IMR-90 (cell line): ENCODE data around the gene HOXA13. TPM values are rescaled to one million over a fixed set of nuclear protein-coding genes. Genes with fewer than 3 reads are reported as not detected.

ENCODE experiments used
- ATAC-seq: fragments of 200-7000 bp; cut with Tn5 transposase; 2 replicates; pipeline ENCODE4 v1.9.1; 2020; ENCODE audit warnings: low read depth, mild to moderate bottlenecking, moderate library complexity
- BruUV-seq: library from RNA; stranded (reverse); fragments of 400-500 nt; replicated peaks from 2 replicates; lab custom pipeline; 2021; lab: Mats Ljungman, UMichigan
- CTCF ChIA-PET: fragments of 300-600 bp; formaldehyde crosslinking; extraction: SDS; loops from one replicate; lab custom pipeline; 2021; ENCODE audit warnings: antibody characterized with exemption; lab: Yijun Ruan, JAX
- POLR2A ChIA-PET: fragments of 300-600 bp; sonication (Branson Sonifier 250); formaldehyde crosslinking; loops from one replicate; lab custom pipeline; 2022; ENCODE audit warnings: antibody characterized with exemption; ENCODE audit not compliant: unreplicated experiment; lab: Charles Lee
- DNase-seq: peaks from one replicate; pipeline ENCODE4 v3.0.0; 2013
- H2AFZ ChIP-seq: replicated peaks from 2 replicates; pipeline ENCODE3; 2013; ENCODE audit warnings: low read length, mild to moderate bottlenecking; ENCODE audit not compliant: poor library complexity
- H2AK5ac ChIP-seq: 2 replicates; pipeline ENCODE4 v1.6.1; 2013; ENCODE audit warnings: low read depth, low read length, inconsistent platforms
- H2AK9ac ChIP-seq: replicated peaks from 2 replicates; pipeline ENCODE3; 2013; ENCODE audit warnings: mild to moderate bottlenecking, low read depth, low read length, moderate library complexity; ENCODE audit not compliant: poor library complexity
- H2BK120ac ChIP-seq: 2 replicates; pipeline ENCODE4 v1.6.1; 2013; ENCODE audit warnings: low read depth, low read length, inconsistent platforms
- H2BK15ac ChIP-seq: 3 replicates; pipeline ENCODE4 v1.6.1; 2013; ENCODE audit warnings: low read depth, low read length, inconsistent platforms
- H2BK20ac ChIP-seq: 2 replicates; pipeline ENCODE4 v1.6.1; 2013; ENCODE audit warnings: low read depth, mild to moderate bottlenecking, inconsistent platforms, low read length, moderate library complexity
- H2BK5ac ChIP-seq: 2 replicates; pipeline ENCODE4 v1.6.1; 2013; ENCODE audit warnings: mild to moderate bottlenecking, low read depth, low read length, inconsistent platforms; ENCODE audit not compliant: poor library complexity, severe bottlenecking
- H3K14ac ChIP-seq: replicated peaks from 2 replicates; pipeline ENCODE4 v1.6.1; 2013; ENCODE audit warnings: low read depth, low read length, inconsistent platforms
- H3K18ac ChIP-seq: 2 replicates; pipeline ENCODE4 v1.6.1; 2013; ENCODE audit warnings: low read depth, low read length, control low read depth
- H3K23ac ChIP-seq: 2 replicates; pipeline ENCODE4 v1.6.1; 2013; ENCODE audit warnings: low read depth, low read length, inconsistent platforms
- H3K27ac ChIP-seq: 2 replicates; pipeline ENCODE4 v1.5.1; 2013; ENCODE audit warnings: mild to moderate bottlenecking, control low read depth, low read length; ENCODE audit not compliant: insufficient read depth
- H3K27me3 ChIP-seq: 2 replicates; pipeline ENCODE4 v1.6.1; 2013; ENCODE audit warnings: low read length; ENCODE audit not compliant: control insufficient read depth, insufficient read depth
- H3K36me3 ChIP-seq: 2 replicates; pipeline ENCODE4 v1.6.1; 2013; ENCODE audit warnings: low read length, mixed read lengths; ENCODE audit not compliant: control insufficient read depth, insufficient read depth
- H3K4ac ChIP-seq: 2 replicates; pipeline ENCODE4 v1.6.1; 2013; ENCODE audit warnings: low read depth, low read length, inconsistent platforms
- H3K4me1 ChIP-seq: 2 replicates; pipeline ENCODE4 v1.6.1; 2013; ENCODE audit warnings: low read length, mixed read lengths; ENCODE audit not compliant: control insufficient read depth, insufficient read depth
- H3K4me2 ChIP-seq: 2 replicates; pipeline ENCODE4 v1.6.1; 2013; ENCODE audit warnings: low read depth, mild to moderate bottlenecking, control low read depth, low read length, moderate library complexity
- H3K4me3 ChIP-seq: 2 replicates; pipeline ENCODE4 v1.5.1; 2013; ENCODE audit warnings: low read depth, mild to moderate bottlenecking, control low read depth, low read length, moderate library complexity; ENCODE audit not compliant: insufficient read depth
- H3K56ac ChIP-seq: 2 replicates; pipeline ENCODE4 v1.6.1; 2013; ENCODE audit warnings: low read length, inconsistent platforms; ENCODE audit not compliant: insufficient read depth; ENCODE audit errors: extremely low read depth
- H3K79me1 ChIP-seq, 2 experiments: 2 replicates each; pipeline ENCODE4 v1.6.1; 2013; ENCODE audit warnings: low read length in 2 of 2, inconsistent platforms in 1 of 2, low read depth in 1 of 2
- H3K9ac ChIP-seq: 2 replicates; pipeline ENCODE4 v1.6.1; 2013; ENCODE audit warnings: low read depth, low read length, control low read depth
- H3K9me1 ChIP-seq: 2 replicates; pipeline ENCODE4 v1.6.1; 2013; ENCODE audit warnings: low read length, inconsistent platforms; ENCODE audit not compliant: insufficient read depth
- H3K9me3 ChIP-seq: 2 replicates; pipeline ENCODE4 v1.6.1; 2013; ENCODE audit warnings: low read length; ENCODE audit not compliant: control insufficient read depth, insufficient read depth
- H4K20me1 ChIP-seq: 2 replicates; pipeline ENCODE4 v1.6.1; 2013; ENCODE audit warnings: low read length, inconsistent platforms; ENCODE audit not compliant: insufficient read depth
- H4K5ac ChIP-seq: 2 replicates; pipeline ENCODE4 v1.6.1; 2013; ENCODE audit warnings: mild to moderate bottlenecking, low read depth, low read length, control low read depth
- H4K8ac ChIP-seq, 2 experiments: 2 replicates each; pipeline ENCODE4 v1.6.1; 2013; ENCODE audit warnings: low read depth in 2 of 2, low read length in 2 of 2, control low read depth in 1 of 2, inconsistent platforms in 1 of 2
- H4K91ac ChIP-seq: 2 replicates; pipeline ENCODE4 v1.6.1; 2013; ENCODE audit warnings: low read depth, low read length, inconsistent platforms; ENCODE audit not compliant: insufficient read depth
- BHLHE40 ChIP-seq: fragments of 150-350 bp; IDR thresholded peaks from 2 replicates; pipeline ENCODE4 v1.6.1; 2016; ENCODE audit warnings: mild to moderate bottlenecking, low read depth, low read length
- CEBPB ChIP-seq: IDR thresholded peaks from 2 replicates; pipeline ENCODE4 v1.6.1; 2012; ENCODE audit warnings: low read depth, low read length, improper control_type of control experiment
- ELK1 ChIP-seq: fragments of 150-350 bp; IDR thresholded peaks from 2 replicates; pipeline ENCODE4 v1.6.1; 2016; ENCODE audit warnings: low read depth, mild to moderate bottlenecking, low read length, moderate library complexity, borderline replicate concordance
- FOS ChIP-seq: fragments of 150-350 bp; IDR thresholded peaks from 2 replicates; pipeline ENCODE4 v1.6.1; 2016; ENCODE audit warnings: low read depth, low read length
- MAFK ChIP-seq: IDR thresholded peaks from 2 replicates; pipeline ENCODE4 v1.6.1; 2012; ENCODE audit warnings: low read depth, low read length, improper control_type of control experiment
- MAZ ChIP-seq: IDR thresholded peaks from 2 replicates; pipeline ENCODE4 v1.6.1; 2012; ENCODE audit warnings: low read depth, mild to moderate bottlenecking, low read length, improper control_type of control experiment, moderate library complexity, borderline replicate concordance
- MXI1 ChIP-seq: IDR thresholded peaks from 2 replicates; pipeline ENCODE4 v1.6.1; 2012; ENCODE audit warnings: low read depth, mild to moderate bottlenecking, low read length, moderate library complexity, borderline replicate concordance
- NFE2L2 ChIP-seq: fragments of 150-350 bp; IDR thresholded peaks from 2 replicates; pipeline ENCODE4 v1.6.1; 2016; ENCODE audit warnings: low read depth, mild to moderate bottlenecking, low read length
- POLR2A ChIP-seq: IDR thresholded peaks from 2 replicates; pipeline ENCODE4 v1.6.1; 2012; ENCODE audit warnings: mild to moderate bottlenecking, low read depth, low read length
- RCOR1 ChIP-seq: IDR thresholded peaks from 2 replicates; pipeline ENCODE4 v1.6.1; 2012; ENCODE audit warnings: mild to moderate bottlenecking, low read length, improper control_type of control experiment; ENCODE audit not compliant: insufficient replicate concordance
- RFX5 ChIP-seq: IDR thresholded peaks from 2 replicates; pipeline ENCODE4 v1.8.0; 2012; ENCODE audit warnings: low read depth, mild to moderate bottlenecking, low read length, moderate library complexity
- SMC3 ChIP-seq: fragments of 150-350 bp; IDR thresholded peaks from 2 replicates; pipeline ENCODE4 v1.6.1; 2016; ENCODE audit warnings: low read depth, mild to moderate bottlenecking, antibody characterized with exemption, low read length, moderate library complexity
- USF2 ChIP-seq: fragments of 150-350 bp; IDR thresholded peaks from 2 replicates; pipeline ENCODE4 v1.6.1; 2017; ENCODE audit warnings: mild to moderate bottlenecking, antibody characterized with exemption, low read length, low read depth
- WGBS, 2 experiments: methylation state at CpG; one replicate each; pipeline versions ENCODE4 v1.1.5 to v1.1.7; 2013; ENCODE audit warnings: missing lambda C conversion rate in 2 of 2; ENCODE audit not compliant: insufficient read length in 1 of 2; ENCODE audit errors: extremely low coverage in 2 of 2; 5-methylcytosine and 5-hydroxymethylcytosine counted together
- dilution Hi-C: fragments of 300-500 bp; cut with HindIII; formaldehyde crosslinking; loops from one replicate; pipeline ENCODE4 v1.14.3; 2018; ENCODE audit warnings: low sequenced_read_pairs; ENCODE audit not compliant: unreplicated experiment
- in situ Hi-C: fragments of 300-500 bp; cut with MboI; formaldehyde crosslinking; loops from 3 replicates; pipeline ENCODE4 v1.14.3; 2019; ENCODE audit warnings: low sequenced_read_pairs, inconsistent platforms, mixed read lengths
- intact Hi-C: fragments of 100-400 bp; cut with micrococcal nuclease; formaldehyde crosslinking; loops from 2 replicates; pipeline ENCODE4 v1.10.0; 2022
- polyA plus RNA-seq, 3 experiments: library from polyadenylated mRNA; depleted of rRNA; stranded (reverse); fragments of >200 nt; gene quantifications; 2 replicates each; pipeline ENCODE4 v1.2.3, GENCODE V29; 2012; ENCODE audit warnings: low replicate concordance in 1 of 3
- total RNA-seq: library from RNA; depleted of rRNA; stranded (reverse); fragments of >200 nt; gene quantifications from 2 replicates; pipeline ENCODE4 v1.2.3, GENCODE V29; 2012

Gene HOXA13
- total and polyA plus RNA-seq, 2 of the 4 experiments (the other 2 are of a cell fraction), result not detected

- TF ChIP-seq MXI1, result no peak
- no peak for TF ChIP-seq MAZ
Measured at GRCh38 chr7:27198871-27199801, 755 bp downstream of the HOXA13 start (continued).

- no peak overlapping the region for H2AFZ ChIP-seq
- no peak overlapping the region for H2BK15ac ChIP-seq
- no peak overlapping the region for H2BK5ac ChIP-seq
- 0 out of 2 replicates have a peak, but pooled peaks cover 5% of the 10 kb centered on the region for H3K9me1 ChIP-seq
- no peak overlapping the region for H2BK20ac ChIP-seq
- no peak overlapping the region for H3K4me3 ChIP-seq
- H2AK5ac ChIP-seq, result no peak overlapping the region
- H4K91ac ChIP-seq, result no peak overlapping the region
- in situ Hi-C loops, result loop anchor here (5.0 to 10.0 kb wide), 2 partner anchors 724 to 877 kb away; no protein-coding TSS in a partner anchor
- H3K56ac ChIP-seq, result no peak overlapping the region
- no peak overlapping the region; the same call in 1 of the 2 replicates for H3K23ac ChIP-seq
- ChIA-PET CTCF (interaction anchor here (1.0 kb wide), 1 partner anchor 404 kb away, joined by 3 read pairs; no protein-coding TSS in a partner anchor), POLR2A (no interaction called here)
- ATAC-seq, result no peak
- peaks cover 15% of the 10 kb centered on the region for H4K20me1 ChIP-seq
- H3K18ac ChIP-seq, result no peak overlapping the region
- H2AK9ac ChIP-seq, result no peak overlapping the region
- H3K9ac ChIP-seq, result no peak overlapping the region
- no peak overlapping the region for H4K5ac ChIP-seq
- H3K4ac ChIP-seq, result no peak overlapping the region
- H3K4me2 ChIP-seq, result no peak overlapping the region
- no peak overlapping the region for H4K8ac ChIP-seq
- H3K14ac ChIP-seq, result no peak overlapping the region
- peaks cover 5% of the 10 kb centered on the region; the same call in 1 of the 2 replicates for H3K9me3 ChIP-seq
- H3K36me3 ChIP-seq, result no peaks in the 10 kb centered on the region
- no peaks in the 10 kb centered on the region for H3K79me1 ChIP-seq
- no peak overlapping the region for H2BK120ac ChIP-seq
- DNase-seq, result no peak
- dilution Hi-C loops, result no loop called here
- H3K27me3 ChIP-seq, result peaks cover 86% of the 10 kb centered on the region
- no peak overlapping the region for H3K27ac ChIP-seq
- BruUV-seq, result no TSS peak
- intact Hi-C loops, result loop anchor here (5.0 to 10.0 kb wide), 7 partner anchors 464 to 1907 kb away; partner anchors contain the start of genes HIBADH and TAX1BP1
- WGBS, 2 experiments, result 7% methylated on average over 3 of the region's 29 CpGs; no CpG with 5 or more reads in 1 of the 2 experiments
- H3K4me1 ChIP-seq, result no peaks in the 10 kb centered on the region
- TF ChIP-seq USF2, result no peak
- no peak for TF ChIP-seq RCOR1
- no peak for TF ChIP-seq POLR2A
- TF ChIP-seq RFX5, result no peak
- no peak for TF ChIP-seq FOS
- no peak for TF ChIP-seq CEBPB
- no peak for TF ChIP-seq MAFK
- TF ChIP-seq ELK1, result no peak
- TF ChIP-seq SMC3, result no peak
- TF ChIP-seq BHLHE40, result no peak
- TF ChIP-seq MXI1, result no peak
- TF ChIP-seq NFE2L2, result no peak
Measured at GRCh38 chr7:27198138-27198841, 1.6 kb downstream of the HOXA13 start.
